Heart left ventricle (tissue), 16 donors: Measurements from ENCODE around the gene BLCAP. TPM values are rescaled to one million over a fixed set of nuclear protein-coding genes. Genes with fewer than 3 reads are reported as not detected.

Source experiments
- ATAC-seq, 4 donors: fragments of 200-7000 bp; cut with Tn5 transposase; one replicate each; pipeline ENCODE4 v1.9.1; 2020 to 2022; ENCODE audit warnings: moderate library complexity in 4 of 4, mild to moderate bottlenecking in 3 of 4, moderate number of reproducible peaks in 1 of 4
- DNase-seq, 5 donors: peaks; one replicate each; pipeline ENCODE4 v3.0.0-alpha.2; 2020
- H3K27ac ChIP-seq, 12 donors: fragments of 200-600 bp; sonication (generic) in 4 of 12; one replicate each; pipeline versions ENCODE4 v1.5.0 to v1.8.0; 2016 to 2022; ENCODE audit warnings: mild to moderate bottlenecking in 2 of 12
- H3K27me3 ChIP-seq, 9 donors: fragments of 200-600 bp; sonication (generic) in 2 of 9; one replicate each; pipeline versions ENCODE4 v1.5.1 to v1.8.0; 2016 to 2022; ENCODE audit warnings: mild to moderate bottlenecking in 3 of 9
- H3K36me3 ChIP-seq, 9 donors: fragments of 200-600 bp; sonication (generic) in 2 of 9; one replicate each; pipeline versions ENCODE4 v1.5.0 to v1.8.0; 2018 to 2022; ENCODE audit warnings: mild to moderate bottlenecking in 2 of 9
- H3K4me1 ChIP-seq, 12 donors: fragments of 200-600 bp; sonication (generic) in 4 of 12; one replicate each; pipeline versions ENCODE4 v1.5.0 to v1.8.0; 2016 to 2022; ENCODE audit warnings: mild to moderate bottlenecking in 3 of 12
- H3K4me3 ChIP-seq, 12 donors: fragments of 200-600 bp; sonication (generic) in 4 of 12; one replicate each; pipeline versions ENCODE4 v1.5.0 to v1.8.0; 2017 to 2022; ENCODE audit warnings: mild to moderate bottlenecking in 9 of 12, moderate library complexity in 4 of 12
- H3K9me3 ChIP-seq, 12 donors: fragments of 200-600 bp; sonication (generic) in 4 of 12; one replicate each; pipeline versions ENCODE4 v1.5.0 to v1.8.0; 2016 to 2022; ENCODE audit warnings: mild to moderate bottlenecking in 1 of 12
- CTCF ChIP-seq, 12 donors: fragments of 200-600 bp; sonication (generic) in 4 of 12; IDR thresholded peaks; one replicate each; pipeline versions ENCODE4 v1.5.0 to v1.8.0; 2018 to 2022; ENCODE audit warnings: antibody characterized with exemption in 12 of 12, mild to moderate bottlenecking in 5 of 12
- POLR2A ChIP-seq, 2 donors: fragments of 450-650 bp; IDR thresholded peaks; one replicate each; pipeline ENCODE4 v1.6.1; 2017; ENCODE audit warnings: antibody characterized with exemption in 2 of 2, mild to moderate bottlenecking in 2 of 2, moderate library complexity in 2 of 2
- WGBS, 4 donors: extraction: QIAGEN DNeasy Blood & Tissue Kit in 2 of 4; methylation state at CpG; one replicate each; pipeline versions ENCODE4 v1.1.5 to v1.1.7; 2013 to 2018; 5-methylcytosine and 5-hydroxymethylcytosine counted together
- intact Hi-C, 10 donors: fragments of 100-400 bp; cut with DNase I; formaldehyde crosslinking; loops; one replicate each; pipeline versions ENCODE4 v1.11.1 to v1.14.2; 2022
- polyA plus RNA-seq, 2 donors: library from polyadenylated mRNA; stranded (reverse); fragments of 200-250 nt; gene quantifications; one replicate each; pipeline ENCODE4 v1.2.3, GENCODE V29; 2013
- total RNA-seq, 9 donors: library from RNA; depleted of rRNA in 2 of 9; stranded (reverse); fragments of >200 nt in 2 of 9; fragmentation: NEBNext Ultra II Directional in 3 of 9; extraction: Animal tissue kit (Norgen Biotek cat#: 25700) in 3 of 9; gene quantifications; one replicate each; pipeline versions ENCODE4 v1.1.0 to v1.2.4, GENCODE V29; 2016 to 2023
- donor health status: ischemic (EF 13 %, LVEDD 7.1; RV severe dilation, severe dysfunction).
- donor health status: healthy with polysubstance abuse.
- donor health status: DM: no; HTN: yes; CAD: no.
- donor health status: DM: no; HTN: no; CAD: no.
- donor health status: ischemic (EF 25% LVEDD 6.9; RV normal size, moderate dysfunction).
- donor health status: ischemic (EF 25% LVEDD 5.7; RV mildly dilated, moderate dysfunction).
- donor health status: healthy.
- donor health status: DM: yes; HTN: yes; CAD: no.
- donor health status: ischemic (EF 35%, LVEDD 5.7; RV mildly dilated, moderate dysfunction).
- donor health status: nonischemic (EF 11% LVEDD 7.7; RV severe dilation, severe dysfunction).
- donor health status: DM: yes; HTN: yes; CAD: no.
- donor health status: PGD.
- donor health status: ischemic (EF 29% LVEDD 5.4; RV normal size, mild dysfunction).
- donor health status: nonischemic (EF 23%, LVEDD 6.1; RV moderate dilation, normal function).

The BLCAP gene
- total and polyA plus RNA-seq, 11 donors: 66.7 to 99.5 (median 81.7) TPM

- H3K9me3 ChIP-seq: no peaks in the 10 kb centered on the region
- DNase-seq: peak in 2 of 5 donors; percentile 41 to 51
- intact Hi-C loops: no loop called here
- H3K27ac ChIP-seq: no peak overlapping the region
- peaks cover 0 to 5% (median 3%) of the 10 kb centered on the region in 9 donors for H3K36me3 ChIP-seq
- H3K4me3 ChIP-seq: no peak overlapping the region
- 58 to 65% (median 61%) methylated on average over 3 of the region's 3 CpGs for WGBS, 4 donors
- peaks cover 0 to 30% (median 6%) of the 10 kb centered on the region in 12 donors for H3K4me1 ChIP-seq
- ATAC-seq: peak; percentile 72 to 89 (median 80)
- no peak for TF ChIP-seq POLR2A (IDR thresholded peaks at IDR 0.05)
- no peak for TF ChIP-seq CTCF (IDR thresholded peaks at IDR 0.05)
- no peaks in the 10 kb centered on the region for H3K27me3 ChIP-seq
Observed at GRCh38 chr20:37503256-37503927, 24.3 kb downstream of the BLCAP start.

- no peak for TF ChIP-seq POLR2A (IDR thresholded peaks at IDR 0.05)
- no peak for TF ChIP-seq CTCF (IDR thresholded peaks at IDR 0.05)
- 92 to 95% (median 93%) methylated on average over 2 of the region's 2 CpGs for WGBS, 4 donors
- intact Hi-C loops: no loop called here
- DNase-seq (no peak), ATAC-seq (no peak)
- Histone ChIP-seq H3K27ac (no peak overlapping the region), H3K9me3 (no peaks in the 10 kb centered on the region), H3K4me3 (no peak overlapping the region), H3K27me3 (no peaks in the 10 kb centered on the region), H3K36me3 (peaks cover 0 to 8% (median 0%) of the 10 kb centered on the region in 9 donors), H3K4me1 (peaks cover 0 to 30% (median 6%) of the 10 kb centered on the region in 12 donors)
Observed at GRCh38 chr20:37502654-37503053, 25.0 kb downstream of the BLCAP start.

- intact Hi-C loops: no loop called here
Observed at GRCh38 chr20:37501940-37502339, 25.7 kb downstream of the BLCAP start.

More at GRCh38 chr20:37501940-37502339, 25.7 kb downstream of the BLCAP start:
- no peak for ATAC-seq
- Histone ChIP-seq H3K27ac (no peak overlapping the region), H3K4me3 (no peak overlapping the region), H3K9me3 (no peaks in the 10 kb centered on the region), H3K27me3 (no peaks in the 10 kb centered on the region), H3K36me3 (peaks cover 0 to 8% (median 0%) of the 10 kb centered on the region in 9 donors), H3K4me1 (peaks cover 0 to 30% (median 6%) of the 10 kb centered on the region in 12 donors)
- TF ChIP-seq CTCF (IDR thresholded peaks at IDR 0.05) (no peak), POLR2A (IDR thresholded peaks at IDR 0.05) (no peak)
- DNase-seq: no peak
- WGBS, 4 donors: 79 to 85% (median 83%) methylated on average over 7 of the region's 7 CpGs
